ENCODE data around the gene LRRC26. TPM values are rescaled to one million over a fixed set of nuclear protein-coding genes. Genes with fewer than 3 reads are reported as not detected.

The LRRC26 gene
- total RNA-seq, 1 donor = 0.21 TPM

- Histone ChIP-seq H3K4me1 (ENCODE audit: insufficient read depth, low read length) (peaks cover 7% of the 10 kb centered on the region), H3K27me3 (ENCODE audit: insufficient read depth, low read length) (peaks cover 26% of the 10 kb centered on the region), H3K9me3 (ENCODE audit: low read depth, low read length) (no peaks in the 10 kb centered on the region), H3K4me3 (ENCODE audit: low read length) (no peak overlapping the region)
Observed at GRCh38 chr9:137168904-137169856, 671 bp downstream of the LRRC26 start.

- Histone ChIP-seq H3K27me3 (ENCODE audit: insufficient read depth, low read length) (peaks cover 29% of the 10 kb centered on the region), H3K4me3 (ENCODE audit: low read length) (no peak overlapping the region), H3K9me3 (ENCODE audit: low read depth, low read length) (no peaks in the 10 kb centered on the region), H3K4me1 (ENCODE audit: insufficient read depth, low read length) (peaks cover 7% of the 10 kb centered on the region)
Observed at GRCh38 chr9:137168573-137168903, 1.3 kb downstream of the LRRC26 start.

- peaks cover 32% of the 10 kb centered on the region for H3K27me3 ChIP-seq (ENCODE audit: insufficient read depth, low read length)
- H3K4me1 ChIP-seq (ENCODE audit: insufficient read depth, low read length) = peaks cover 7% of the 10 kb centered on the region
- H3K4me3 ChIP-seq (ENCODE audit: low read length) = no peak overlapping the region
- no peaks in the 10 kb centered on the region for H3K9me3 ChIP-seq (ENCODE audit: low read depth, low read length)
Observed at GRCh38 chr9:137167747-137168572, 1.9 kb downstream of the LRRC26 start.

GRCh38 chr9:137167277-137167746, 2.5 kb downstream of the LRRC26 start:
- Histone ChIP-seq H3K4me3 (ENCODE audit: low read length) (no peak overlapping the region), H3K4me1 (ENCODE audit: insufficient read depth, low read length) (peaks cover 7% of the 10 kb centered on the region), H3K9me3 (ENCODE audit: low read depth, low read length) (no peaks in the 10 kb centered on the region), H3K27me3 (ENCODE audit: insufficient read depth, low read length) (peaks cover 34% of the 10 kb centered on the region)

- Histone ChIP-seq H3K4me1 (ENCODE audit: insufficient read depth, low read length) (peaks cover 7% of the 10 kb centered on the region), H3K27me3 (ENCODE audit: insufficient read depth, low read length) (peaks cover 34% of the 10 kb centered on the region), H3K9me3 (ENCODE audit: low read depth, low read length) (no peaks in the 10 kb centered on the region), H3K4me3 (ENCODE audit: low read length) (no peak overlapping the region)
Observed at GRCh38 chr9:137166380-137167229, 3.2 kb downstream of the LRRC26 start.

- H3K4me3 ChIP-seq (ENCODE audit: low read length) = no peak overlapping the region
- peaks cover 7% of the 10 kb centered on the region for H3K4me1 ChIP-seq (ENCODE audit: insufficient read depth, low read length)
- H3K27me3 ChIP-seq (ENCODE audit: insufficient read depth, low read length) = peaks cover 28% of the 10 kb centered on the region
- H3K9me3 ChIP-seq (ENCODE audit: low read depth, low read length) = no peaks in the 10 kb centered on the region
Observed at GRCh38 chr9:137165250-137165836, 4.5 kb downstream of the LRRC26 start.

- Histone ChIP-seq H3K4me1 (ENCODE audit: insufficient read depth, low read length) (peaks cover 7% of the 10 kb centered on the region), H3K4me3 (ENCODE audit: low read length) (no peak overlapping the region), H3K27me3 (ENCODE audit: insufficient read depth, low read length) (peaks cover 23% of the 10 kb centered on the region), H3K9me3 (ENCODE audit: low read depth, low read length) (no peaks in the 10 kb centered on the region)
Observed at GRCh38 chr9:137164370-137165249, 5.2 kb downstream of the LRRC26 start.

- H3K27me3 ChIP-seq (ENCODE audit: insufficient read depth, low read length) = peaks cover 27% of the 10 kb centered on the region
- no peaks in the 10 kb centered on the region for H3K4me1 ChIP-seq (ENCODE audit: insufficient read depth, low read length)
- no peaks in the 10 kb centered on the region for H3K9me3 ChIP-seq (ENCODE audit: low read depth, low read length)
- no peak overlapping the region for H3K4me3 ChIP-seq (ENCODE audit: low read length)
Observed at GRCh38 chr9:137163805-137164204, 6.0 kb downstream of the LRRC26 start.

- no peaks in the 10 kb centered on the region for H3K4me1 ChIP-seq (ENCODE audit: insufficient read depth, low read length)
- no peaks in the 10 kb centered on the region for H3K9me3 ChIP-seq (ENCODE audit: low read depth, low read length)
- H3K27me3 ChIP-seq (ENCODE audit: insufficient read depth, low read length) = peaks cover 30% of the 10 kb centered on the region
- no peak overlapping the region for H3K4me3 ChIP-seq (ENCODE audit: low read length)
Observed at GRCh38 chr9:137163365-137163715, 6.5 kb downstream of the LRRC26 start.

GRCh38 chr9:137162505-137163364, 7.1 kb downstream of the LRRC26 start:
- H3K27me3 ChIP-seq (ENCODE audit: insufficient read depth, low read length) = peaks cover 35% of the 10 kb centered on the region
- no peaks in the 10 kb centered on the region for H3K9me3 ChIP-seq (ENCODE audit: low read depth, low read length)
- no peaks in the 10 kb centered on the region for H3K4me1 ChIP-seq (ENCODE audit: insufficient read depth, low read length)
- no peak overlapping the region for H3K4me3 ChIP-seq (ENCODE audit: low read length)

- Histone ChIP-seq H3K9me3 (ENCODE audit: low read depth, low read length) (no peaks in the 10 kb centered on the region), H3K4me3 (ENCODE audit: low read length) (no peak overlapping the region), H3K27me3 (ENCODE audit: insufficient read depth, low read length) (peaks cover 39% of the 10 kb centered on the region), H3K4me1 (ENCODE audit: insufficient read depth, low read length) (no peaks in the 10 kb centered on the region)
Observed at GRCh38 chr9:137161558-137162486, 8.0 kb downstream of the LRRC26 start.

Measured in mononuclear cell (primary cell).